ENCODE results near the gene KAT2A.
A peak's percentile ranks its signal among the peaks of the same experiment; 100 is the strongest.

Gene KAT2A

DNA sequence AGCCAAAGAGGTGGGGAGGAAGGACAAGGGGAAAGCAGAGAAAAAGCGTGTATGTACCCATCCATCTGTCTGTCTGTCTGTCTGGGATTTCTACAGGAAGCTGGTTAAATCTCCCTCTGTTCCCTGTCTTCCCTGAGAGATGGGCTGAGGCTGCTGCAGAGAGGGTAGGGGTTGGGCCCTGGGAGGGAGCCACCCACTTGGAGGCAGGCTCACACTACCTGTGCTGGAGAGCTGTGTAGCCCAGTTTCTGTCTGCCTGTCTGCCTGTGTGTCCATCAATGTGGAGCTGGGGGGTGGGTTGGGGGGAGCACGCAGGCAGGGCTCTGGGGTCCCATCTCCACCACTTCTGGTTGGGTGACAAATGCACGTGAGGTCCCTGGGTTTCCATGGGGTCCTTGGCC, 52.2 kb downstream of the KAT2A start (continued):
- TF ChIP-seq ARNTL (CRISPR knock-in tag; IDR thresholded peaks at IDR 0.05; ENCODE audit: borderline replicate concordance, low read depth) (no peak), ZNF8 (CRISPR knock-in tag; IDR thresholded peaks at IDR 0.05) (no peak), ZC3H10 (CRISPR knock-in tag; IDR thresholded peaks at IDR 0.05) (no peak), ISL1 (CRISPR knock-in tag; IDR thresholded peaks at IDR 0.05) (no peak), BACH2 (CRISPR knock-in tag; IDR thresholded peaks at IDR 0.05; ENCODE audit: borderline replicate concordance) (no peak), ZNF70 (CRISPR knock-in tag; IDR thresholded peaks at IDR 0.05) (no peak)
- TF ChIP-seq, protein P1, sequence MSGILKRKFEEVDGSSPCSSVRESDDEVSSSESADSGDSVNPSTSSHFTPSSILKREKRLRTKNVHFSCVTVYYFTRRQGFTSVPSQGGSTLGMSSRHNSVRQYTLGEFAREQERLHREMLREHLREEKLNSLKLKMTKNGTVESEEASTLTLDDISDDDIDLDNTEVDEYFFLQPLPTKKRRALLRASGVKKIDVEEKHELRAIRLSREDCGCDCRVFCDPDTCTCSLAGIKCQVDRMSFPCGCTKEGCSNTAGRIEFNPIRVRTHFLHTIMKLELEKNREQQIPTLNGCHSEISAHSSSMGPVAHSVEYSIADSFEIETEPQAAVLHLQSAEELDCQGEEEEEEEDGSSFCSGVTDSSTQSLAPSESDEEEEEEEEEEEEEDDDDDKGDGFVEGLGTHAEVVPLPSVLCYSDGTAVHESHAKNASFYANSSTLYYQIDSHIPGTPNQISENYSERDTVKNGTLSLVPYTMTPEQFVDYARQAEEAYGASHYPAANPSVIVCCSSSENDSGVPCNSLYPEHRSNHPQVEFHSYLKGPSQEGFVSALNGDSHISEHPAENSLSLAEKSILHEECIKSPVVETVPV (CRISPR knock-in tag; IDR thresholded peaks at IDR 0.05), result no peak

GRCh38 chr17:42067371-42068091, 53.6 kb downstream of the KAT2A start:
- no peak for TF ChIP-seq BACH2 (CRISPR knock-in tag; IDR thresholded peaks at IDR 0.05; ENCODE audit: borderline replicate concordance)
- no peak for TF ChIP-seq ZC3H10 (CRISPR knock-in tag; IDR thresholded peaks at IDR 0.05)
- TF ChIP-seq RARB (CRISPR knock-in tag; IDR thresholded peaks at IDR 0.05), result no peak
- no peak for TF ChIP-seq ARNTL (CRISPR knock-in tag; IDR thresholded peaks at IDR 0.05; ENCODE audit: borderline replicate concordance, low read depth)
- no peak for TF ChIP-seq TOX (CRISPR knock-in tag; IDR thresholded peaks at IDR 0.05; ENCODE audit: borderline replicate concordance)
- TF ChIP-seq, protein P1 (CRISPR knock-in tag; IDR thresholded peaks at IDR 0.05), result no peak
- TF ChIP-seq PATZ1 (CRISPR knock-in tag; IDR thresholded peaks at IDR 0.05; ENCODE audit: borderline replicate concordance), result no peak
- TF ChIP-seq, protein P2, sequence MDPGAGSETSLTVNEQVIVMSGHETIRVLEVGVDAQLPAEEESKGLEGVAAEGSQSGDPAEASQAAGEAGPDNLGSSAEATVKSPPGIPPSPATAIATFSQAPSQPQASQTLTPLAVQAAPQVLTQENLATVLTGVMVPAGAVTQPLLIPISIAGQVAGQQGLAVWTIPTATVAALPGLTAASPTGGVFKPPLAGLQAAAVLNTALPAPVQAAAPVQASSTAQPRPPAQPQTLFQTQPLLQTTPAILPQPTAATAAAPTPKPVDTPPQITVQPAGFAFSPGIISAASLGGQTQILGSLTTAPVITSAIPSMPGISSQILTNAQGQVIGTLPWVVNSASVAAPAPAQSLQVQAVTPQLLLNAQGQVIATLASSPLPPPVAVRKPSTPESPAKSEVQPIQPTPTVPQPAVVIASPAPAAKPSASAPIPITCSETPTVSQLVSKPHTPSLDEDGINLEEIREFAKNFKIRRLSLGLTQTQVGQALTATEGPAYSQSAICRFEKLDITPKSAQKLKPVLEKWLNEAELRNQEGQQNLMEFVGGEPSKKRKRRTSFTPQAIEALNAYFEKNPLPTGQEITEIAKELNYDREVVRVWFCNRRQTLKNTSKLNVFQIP (CRISPR knock-in tag; IDR thresholded peaks at IDR 0.05; ENCODE audit: borderline replicate concordance, low read depth), result no peak
- no peak for TF ChIP-seq CSDC2 (CRISPR knock-in tag; IDR thresholded peaks at IDR 0.05)
- no peak for TF ChIP-seq ESRRG (CRISPR knock-in tag; IDR thresholded peaks at IDR 0.05)
- no peak for TF ChIP-seq ZNF565 (CRISPR knock-in tag; conservative IDR thresholded peaks at IDR 0.05; ENCODE audit: low read depth)
- no peak for TF ChIP-seq GLIS3 (CRISPR knock-in tag; IDR thresholded peaks at IDR 0.05)
- TF ChIP-seq TCF4 (CRISPR knock-in tag; IDR thresholded peaks at IDR 0.05; ENCODE audit: borderline replicate concordance), result no peak
- TF ChIP-seq ZFP30 (CRISPR knock-in tag; IDR thresholded peaks at IDR 0.05), result no peak
- ATAC-seq, result peak; percentile 83

DNA sequence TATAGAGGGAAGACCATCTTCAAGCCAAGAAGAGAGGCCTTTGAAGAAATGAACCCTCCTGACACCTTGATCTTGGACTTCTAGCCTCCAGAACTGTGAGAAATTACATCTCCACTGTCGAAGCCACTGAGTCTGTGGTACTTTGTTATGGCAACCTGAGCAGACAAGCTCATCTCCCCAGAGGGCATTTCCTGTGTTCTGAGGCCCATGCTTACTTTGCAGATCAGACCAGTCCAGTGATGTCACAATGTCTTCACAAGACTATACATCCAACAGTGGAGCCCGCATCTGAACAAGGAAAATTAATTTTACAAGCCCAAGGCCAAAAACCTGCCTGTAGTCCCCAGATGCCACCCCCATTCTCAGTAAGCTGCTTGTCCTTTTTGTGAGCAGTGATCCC, 56.0 kb downstream of the KAT2A start:
- no peak for ATAC-seq
- TF ChIP-seq ESRRG (CRISPR knock-in tag; IDR thresholded peaks at IDR 0.05) (no peak), TSHZ2 (CRISPR knock-in tag; IDR thresholded peaks at IDR 0.05) (no peak), ZFP3 (CRISPR knock-in tag; IDR thresholded peaks at IDR 0.05) (no peak), CREB5 (CRISPR knock-in tag; IDR thresholded peaks at IDR 0.05; ENCODE audit: low read depth) (no peak), ZNF8 (CRISPR knock-in tag; IDR thresholded peaks at IDR 0.05) (no peak), ARNTL (CRISPR knock-in tag; IDR thresholded peaks at IDR 0.05; ENCODE audit: borderline replicate concordance, low read depth) (no peak), SNAI2 (CRISPR knock-in tag; IDR thresholded peaks at IDR 0.05) (no peak), TCF4 (CRISPR knock-in tag; IDR thresholded peaks at IDR 0.05; ENCODE audit: borderline replicate concordance) (no peak), GLIS3 (CRISPR knock-in tag; IDR thresholded peaks at IDR 0.05) (no peak), PPARA (CRISPR knock-in tag; IDR thresholded peaks at IDR 0.05; ENCODE audit: borderline replicate concordance) (no peak), RARB (CRISPR knock-in tag; IDR thresholded peaks at IDR 0.05) (no peak), OSR1 (CRISPR knock-in tag; IDR thresholded peaks at IDR 0.05) (no peak), ZC3H10 (CRISPR knock-in tag; IDR thresholded peaks at IDR 0.05) (no peak), PATZ1 (CRISPR knock-in tag; IDR thresholded peaks at IDR 0.05; ENCODE audit: borderline replicate concordance) (no peak), ISL1 (CRISPR knock-in tag; IDR thresholded peaks at IDR 0.05) (no peak), ZFP30 (CRISPR knock-in tag; IDR thresholded peaks at IDR 0.05) (no peak)
